ES-I3 (cell line): ENCODE results near the gene CXCL17.
"Not testable (repeated sequence)": the region's sequence is repeated elsewhere in the genome, so short reads cannot be mapped to it uniquely, and the experiment has no call there.

Source experiments
- H3K36me3 ChIP-seq: 2 replicates; pipeline ENCODE4 v1.6.1; 2013; ENCODE audit warnings: mild to moderate bottlenecking, low read length, control low read depth, moderate library complexity; ENCODE audit not compliant: insufficient read depth
- H3K4me1 ChIP-seq: 2 replicates; pipeline ENCODE4 v1.6.1; 2013; ENCODE audit warnings: mild to moderate bottlenecking, control low read depth, low read length; ENCODE audit not compliant: insufficient read depth
- H3K9ac ChIP-seq: 2 replicates; pipeline ENCODE4 v1.6.1; 2013; ENCODE audit warnings: low read depth, mild to moderate bottlenecking, low read length, moderate library complexity
- H3K9me3 ChIP-seq: 2 replicates; pipeline ENCODE4 v1.6.1; 2013; ENCODE audit warnings: mild to moderate bottlenecking, low read length, moderate library complexity; ENCODE audit not compliant: control insufficient read depth, insufficient read depth

The CXCL17 gene

GRCh38 chr19:42442833-42443232 is at the start of gene CXCL17:
Gene CXCL17 (minus strand): TSS chr19:42442946. CDS start chr19:42442832, 114 bp downstream.
- H3K4me1 ChIP-seq: peaks cover 6% of the 10 kb centered on the region
- no peaks in the 10 kb centered on the region for H3K36me3 ChIP-seq

DNA sequence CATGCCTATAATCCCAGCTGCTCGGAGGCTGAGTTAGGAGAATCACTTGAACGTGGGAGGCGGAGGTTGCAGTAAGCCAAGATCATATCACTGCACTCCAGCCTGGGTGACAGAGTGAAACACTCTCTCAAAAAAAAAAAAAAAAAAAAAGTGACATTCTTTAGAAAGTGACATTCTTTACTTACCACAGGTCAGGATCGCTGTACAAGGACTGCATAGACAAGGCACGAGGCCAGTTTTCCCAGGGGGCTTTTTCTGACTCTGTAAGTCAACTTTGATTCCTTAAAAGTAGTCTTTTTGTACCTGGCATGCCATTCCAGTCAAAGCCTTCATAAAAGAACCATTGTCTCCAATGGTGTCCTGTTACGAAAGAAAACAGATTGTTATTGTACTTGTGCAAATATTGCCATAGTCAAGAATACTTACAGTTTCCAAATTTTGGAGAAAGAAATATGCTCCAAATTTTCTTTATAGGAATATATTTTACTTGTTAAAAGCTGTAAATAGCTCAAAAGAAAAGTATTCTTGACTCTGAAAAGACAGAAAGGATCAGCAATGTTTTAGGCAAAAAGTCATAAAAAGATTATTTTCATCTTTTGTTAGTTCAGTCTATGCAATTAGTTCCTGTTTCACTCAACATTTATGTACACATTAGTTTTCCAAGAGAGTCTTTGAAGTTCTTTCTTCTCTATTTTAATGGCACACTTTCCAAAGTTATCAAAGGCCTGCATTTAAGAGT is 46.2 kb upstream of the CXCL17 start:
- no peaks in the 10 kb centered on the region for H3K36me3 ChIP-seq
- H3K9me3 ChIP-seq: no peaks in the 10 kb centered on the region
- no peak overlapping the region for H3K9ac ChIP-seq
- H3K4me1 ChIP-seq: peaks cover 6% of the 10 kb centered on the region; the same call in 1 of the 2 replicates

More at GRCh38 chr19:42442833-42443232, at the start of gene CXCL17:
- H3K9ac ChIP-seq: no peak within 1 kb of the TSS
- no peaks in the 10 kb centered on the region for H3K9me3 ChIP-seq

- peaks cover 6% of the 10 kb centered on the region; the same call in 1 of the 2 replicates for H3K4me1 ChIP-seq
- no peak overlapping the region for H3K9ac ChIP-seq
- no peaks in the 10 kb centered on the region for H3K9me3 ChIP-seq
- H3K36me3 ChIP-seq: no peaks in the 10 kb centered on the region
Observed at GRCh38 chr19:42487798-42488178, 45.0 kb upstream of the CXCL17 start.

DNA sequence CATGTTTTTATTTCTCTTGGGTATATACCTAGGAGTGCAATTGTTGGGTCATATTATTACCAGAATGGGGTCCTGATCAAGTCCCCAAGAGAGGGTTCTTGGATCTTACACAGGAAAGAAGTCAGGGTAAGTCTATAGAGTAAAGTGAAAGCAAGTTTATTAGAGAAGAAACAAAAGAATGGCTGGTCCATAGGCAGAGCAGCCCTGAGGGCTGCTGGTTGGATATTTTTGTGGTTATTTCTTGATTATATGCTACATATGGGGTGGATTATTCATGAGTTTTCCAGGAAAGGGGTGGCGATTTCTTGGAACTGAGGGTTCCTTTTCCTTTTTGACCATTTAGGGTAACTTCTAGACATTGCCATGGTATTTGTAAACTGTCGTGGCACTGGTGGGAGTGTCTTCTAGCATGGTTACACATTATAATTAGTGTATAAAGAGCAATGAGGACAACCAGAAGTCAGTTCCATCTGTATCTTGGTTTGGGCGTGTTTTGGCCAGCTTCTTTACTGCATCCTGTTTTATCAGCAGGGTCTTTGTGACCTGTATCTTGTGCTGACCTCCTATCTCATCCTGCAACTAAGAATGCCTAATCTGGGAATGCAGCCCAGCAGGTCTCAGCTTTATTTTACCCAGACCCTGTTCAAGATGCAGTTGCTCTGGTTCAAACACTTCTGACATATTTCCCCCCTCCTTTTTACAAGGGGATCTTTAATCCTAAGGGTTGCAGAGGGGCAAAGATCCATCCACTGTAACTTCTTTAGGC is 44.5 kb upstream of the CXCL17 start:
- Histone ChIP-seq H3K4me1 (peaks cover 6% of the 10 kb centered on the region; the same call in 1 of the 2 replicates), H3K9me3 (no peaks in the 10 kb centered on the region), H3K9ac (no peak overlapping the region)

DNA sequence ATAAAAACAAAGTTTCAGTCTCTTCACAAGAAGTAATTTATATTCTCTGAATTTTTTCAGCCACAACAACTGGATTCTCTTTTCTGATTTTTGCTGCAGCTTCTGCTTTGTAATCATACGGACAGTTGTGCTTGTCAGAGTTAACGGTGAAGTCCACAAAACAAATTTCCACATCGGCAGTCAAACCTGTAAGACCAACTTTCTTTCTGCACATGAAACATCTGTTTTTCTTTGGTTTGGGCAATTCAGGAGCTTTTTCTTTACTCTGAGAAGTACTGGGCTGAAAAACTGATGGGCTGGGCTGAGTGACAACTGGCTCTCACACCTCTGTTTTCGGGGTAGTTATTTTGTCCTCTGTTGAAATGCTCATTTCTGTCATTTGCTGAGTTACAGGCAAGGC is 42.3 kb upstream of the CXCL17 start:
- H3K9me3 ChIP-seq, H3K9ac ChIP-seq, H3K36me3 ChIP-seq: not testable (repeated sequence)
- peaks cover 14% of the 10 kb centered on the region for H3K4me1 ChIP-seq

More for the DNA sequence above, 44.5 kb upstream of the CXCL17 start:
- H3K36me3 ChIP-seq: no peaks in the 10 kb centered on the region

DNA sequence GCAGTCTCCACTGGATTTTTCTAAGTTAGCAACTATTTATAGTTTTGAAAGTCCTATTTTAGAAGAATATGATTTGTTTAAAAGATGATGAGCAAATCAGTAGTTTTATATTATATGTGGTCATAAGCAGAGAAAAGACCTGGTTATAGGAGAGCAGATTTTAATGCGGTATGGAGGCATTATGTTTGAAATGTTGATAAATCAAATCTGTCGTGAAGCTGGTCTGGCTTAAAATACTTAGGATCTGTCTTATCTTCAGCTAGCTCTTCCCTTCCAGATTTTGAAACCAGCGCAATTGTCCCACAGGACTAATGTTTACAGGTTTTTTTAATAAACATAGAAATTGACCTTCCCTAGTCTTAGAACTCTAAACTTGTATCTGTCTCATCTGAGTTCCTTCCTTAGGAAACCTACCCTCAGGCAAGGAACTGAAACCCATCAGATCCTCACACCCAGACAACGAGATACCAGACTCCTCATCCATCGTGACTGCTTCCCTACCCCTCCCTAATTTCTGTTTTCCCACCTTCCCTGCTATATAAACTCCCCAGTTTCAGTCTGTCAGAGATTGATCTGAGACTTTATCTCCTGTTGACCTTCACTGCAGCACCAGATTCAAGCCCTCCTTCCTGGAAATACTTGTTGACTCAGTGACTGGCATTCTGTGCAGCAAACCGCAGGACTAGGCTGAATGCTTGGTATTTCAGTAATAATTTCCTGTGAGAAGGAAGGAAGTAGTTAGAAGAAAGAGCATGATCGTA is 37.8 kb upstream of the CXCL17 start:
- Histone ChIP-seq H3K4me1 (peaks cover 15% of the 10 kb centered on the region), H3K9ac (no peak overlapping the region), H3K9me3 (no peaks in the 10 kb centered on the region), H3K36me3 (no peaks in the 10 kb centered on the region)

DNA sequence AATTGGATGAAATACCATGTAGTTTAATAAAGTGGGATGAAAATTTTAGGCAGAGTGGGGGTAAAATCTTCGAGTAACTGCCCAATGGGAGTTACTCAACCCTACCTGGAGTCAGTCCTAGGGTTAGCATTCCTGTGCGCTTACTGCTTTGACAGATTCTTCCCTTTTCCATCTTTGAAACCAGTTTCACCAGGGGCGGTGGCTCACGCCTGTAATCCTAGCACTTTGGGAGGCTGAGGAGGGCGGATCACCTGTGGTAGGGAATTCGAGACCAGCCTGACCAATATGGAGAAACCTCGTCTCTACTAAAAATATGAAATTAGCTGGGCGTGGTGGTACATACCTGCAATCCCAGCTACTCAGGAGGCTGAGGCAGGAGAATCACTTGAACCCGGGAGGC is 37.0 kb upstream of the CXCL17 start:
- Histone ChIP-seq H3K9me3 (no peaks in the 10 kb centered on the region), H3K4me1 (peaks cover 22% of the 10 kb centered on the region), H3K9ac (no peak overlapping the region), H3K36me3 (no peaks in the 10 kb centered on the region)

DNA sequence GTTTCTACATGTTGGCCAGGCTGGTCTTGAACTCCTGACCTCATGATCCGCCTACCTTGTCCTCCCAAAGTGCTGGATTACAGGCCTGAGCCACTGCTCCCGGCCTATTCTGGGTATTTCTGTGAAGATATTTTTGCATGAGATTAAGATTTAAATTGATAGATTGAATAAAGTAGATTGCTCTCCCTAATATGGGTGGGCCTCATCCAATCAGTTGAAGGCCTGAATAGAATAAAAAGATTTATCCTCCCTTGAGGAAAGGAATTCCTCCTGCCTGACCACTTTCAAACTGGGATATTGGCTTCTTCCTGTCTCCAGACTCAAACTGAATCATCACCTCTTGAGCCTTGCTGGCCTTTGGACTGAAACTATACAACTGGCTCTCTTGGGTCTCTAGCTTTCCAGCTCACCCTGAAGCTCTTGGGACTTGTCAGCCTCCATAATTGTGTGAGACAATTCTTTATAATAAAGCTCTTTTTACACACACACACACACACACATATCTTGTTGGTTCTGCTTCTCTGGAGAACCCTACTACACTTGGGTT is 36.1 kb upstream of the CXCL17 start:
- H3K9me3 ChIP-seq: no peaks in the 10 kb centered on the region
- H3K36me3 ChIP-seq: no peaks in the 10 kb centered on the region
- H3K4me1 ChIP-seq: peaks cover 31% of the 10 kb centered on the region
- H3K9ac ChIP-seq: no peak overlapping the region

DNA sequence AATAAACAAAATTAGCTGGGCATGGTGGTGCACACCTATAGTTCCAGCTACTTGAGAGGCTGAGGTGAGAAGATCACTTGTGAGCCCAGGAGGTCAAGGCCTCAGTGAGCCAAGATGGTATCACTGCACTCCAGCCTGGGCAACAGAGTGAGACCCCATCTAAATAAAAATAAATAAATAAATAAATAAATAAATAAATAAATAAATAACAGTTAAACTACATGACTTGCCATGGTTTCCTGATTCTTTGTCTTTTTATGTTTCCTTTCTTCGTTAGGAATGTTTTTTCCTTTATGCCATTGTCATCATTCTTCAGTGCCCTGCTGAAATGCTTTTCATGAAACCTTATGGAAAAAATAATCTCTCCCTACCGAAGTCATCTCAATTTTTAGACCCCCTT is 35.2 kb upstream of the CXCL17 start:
- Histone ChIP-seq H3K36me3 (no peaks in the 10 kb centered on the region), H3K9me3 (no peaks in the 10 kb centered on the region), H3K9ac (no peak overlapping the region), H3K4me1 (peaks cover 34% of the 10 kb centered on the region)

GRCh38 chr19:42477117-42477516 is 34.4 kb upstream of the CXCL17 start:
- peaks cover 42% of the 10 kb centered on the region for H3K4me1 ChIP-seq
- no peaks in the 10 kb centered on the region for H3K9me3 ChIP-seq
- H3K36me3 ChIP-seq: no peaks in the 10 kb centered on the region
- no peak overlapping the region for H3K9ac ChIP-seq

DNA sequence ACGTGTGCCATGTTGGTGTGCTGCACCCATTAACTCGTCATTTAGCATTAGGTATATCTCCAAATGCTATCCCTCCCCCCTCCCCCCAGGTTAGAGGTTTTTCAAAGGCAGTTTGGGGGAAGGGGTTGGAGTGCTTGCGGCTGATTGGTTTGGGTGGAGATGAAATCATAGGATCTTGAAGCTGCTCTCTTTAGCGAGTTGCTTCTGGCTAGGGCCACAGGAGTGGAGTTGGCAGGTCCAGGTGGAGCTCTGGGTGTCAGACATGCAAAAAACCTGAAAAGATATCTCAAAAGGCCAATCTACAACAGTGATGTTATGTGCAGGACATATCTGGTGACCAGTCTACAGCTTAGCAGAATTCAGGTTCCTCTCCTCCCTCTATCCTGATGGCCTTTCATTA is 32.6 kb upstream of the CXCL17 start:
- Histone ChIP-seq H3K4me1 (peaks cover 51% of the 10 kb centered on the region), H3K9me3 (no peaks in the 10 kb centered on the region), H3K36me3 (no peaks in the 10 kb centered on the region), H3K9ac (no peak overlapping the region)

DNA sequence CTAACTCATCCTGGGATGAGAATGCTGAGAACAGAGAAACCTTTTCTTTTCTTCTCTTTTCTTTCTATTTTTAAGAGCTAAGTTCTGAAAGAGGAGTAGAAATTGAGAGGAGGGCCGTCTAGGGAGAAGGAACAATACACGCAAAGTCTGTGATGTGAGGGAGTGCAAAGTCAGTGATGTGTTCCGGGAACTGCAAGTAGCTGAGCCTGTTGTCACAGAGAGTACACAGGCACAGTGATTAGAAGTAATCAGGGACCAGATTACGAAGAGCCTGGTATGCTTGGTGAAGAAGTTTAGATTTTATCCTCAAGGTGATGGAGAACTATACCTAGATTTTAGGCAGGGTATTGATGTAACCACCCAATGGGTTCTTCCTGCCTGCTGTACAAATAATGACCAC is 32.0 kb upstream of the CXCL17 start:
- H3K9me3 ChIP-seq: no peaks in the 10 kb centered on the region
- H3K9ac ChIP-seq: no peak overlapping the region
- H3K36me3 ChIP-seq: no peaks in the 10 kb centered on the region
- peaks cover 50% of the 10 kb centered on the region for H3K4me1 ChIP-seq

- Histone ChIP-seq H3K4me1 (peaks cover 53% of the 10 kb centered on the region), H3K36me3 (no peaks in the 10 kb centered on the region), H3K9me3 (no peaks in the 10 kb centered on the region), H3K9ac (no peak overlapping the region)
Observed at GRCh38 chr19:42473686-42474085, 30.9 kb upstream of the CXCL17 start.

- Histone ChIP-seq H3K36me3 (no peaks in the 10 kb centered on the region), H3K9me3 (no peaks in the 10 kb centered on the region), H3K4me1 (peaks cover 57% of the 10 kb centered on the region), H3K9ac (no peak overlapping the region)
Observed at GRCh38 chr19:42472402-42473147, 29.8 kb upstream of the CXCL17 start.
